Astrocyte of the spinal cord (primary cell): Measurements from ENCODE around the gene HEYL.

Experiments used
- DNase-seq: peaks from one replicate; pipeline ENCODE4 v3.0.0; 2011; ENCODE audit warnings: low read depth, low spot score
- H3K4me3 ChIP-seq: 2 replicates; pipeline ENCODE4 v1.5.1; 2011; ENCODE audit warnings: low read depth, mild to moderate bottlenecking, low read length, moderate library complexity
- CTCF ChIP-seq: IDR thresholded peaks from 2 replicates; pipeline ENCODE4 v1.5.1; 2012; ENCODE audit warnings: low read depth, mild to moderate bottlenecking, low read length, inconsistent platforms
- in situ Hi-C: cut with HindIII; loops from 2 replicates; pipeline ENCODE4 v1.10.0; 2017; ENCODE audit warnings: low sequenced_read_pairs

Gene HEYL

GRCh38 chr1:39659538-39659937, 20.1 kb upstream of the HEYL start:
- TF ChIP-seq CTCF: no peak
- no peak for DNase-seq
- no peak overlapping the region for H3K4me3 ChIP-seq
- in situ Hi-C loops: no loop called here

- no peak for TF ChIP-seq CTCF
- in situ Hi-C loops: no loop called here
- no peak for DNase-seq
- no peak overlapping the region for H3K4me3 ChIP-seq
Measured at GRCh38 chr1:39659110-39659509, 19.7 kb upstream of the HEYL start.

GRCh38 chr1:39657923-39658485, 18.6 kb upstream of the HEYL start:
- H3K4me3 ChIP-seq: no peak overlapping the region
- TF ChIP-seq CTCF: peak; percentile 80
- in situ Hi-C loops: no loop called here
- DNase-seq: peak; percentile 56

GRCh38 chr1:39657402-39657801, 18.0 kb upstream of the HEYL start:
- in situ Hi-C loops: no loop called here
- H3K4me3 ChIP-seq: no peak overlapping the region
- DNase-seq: no peak

GRCh38 chr1:39656391-39656790, 16.9 kb upstream of the HEYL start:
- DNase-seq: no peak
- H3K4me3 ChIP-seq: no peak overlapping the region
- in situ Hi-C loops: no loop called here
- TF ChIP-seq CTCF: no peak

More at GRCh38 chr1:39657402-39657801, 18.0 kb upstream of the HEYL start:
- no peak for TF ChIP-seq CTCF

- in situ Hi-C loops: no loop called here
- no peak for TF ChIP-seq CTCF
- no peak for DNase-seq
- H3K4me3 ChIP-seq: no peak overlapping the region
Measured at GRCh38 chr1:39655578-39656268, 16.3 kb upstream of the HEYL start.

- H3K4me3 ChIP-seq: no peak overlapping the region
- in situ Hi-C loops: no loop called here
- no peak for TF ChIP-seq CTCF
- no peak for DNase-seq
Measured at GRCh38 chr1:39654291-39654690, 14.8 kb upstream of the HEYL start.
